Osteocyte (in vitro differentiated cells): ENCODE results near the gene PRSS1. TPM values are rescaled to one million over a fixed set of nuclear protein-coding genes. Genes with fewer than 3 reads are reported as not detected.

Experiments
- DNase-seq: peaks from one replicate; pipeline ENCODE4 v3.0.0; 2021; ENCODE audit warnings: mixed read lengths; ENCODE audit not compliant: unreplicated experiment; ENCODE audit errors: extremely low spot score
- H3K27ac Mint-ChIP-seq: one replicate; pipeline ENCODE4 v1.8.0; 2021; ENCODE audit warnings: mild to moderate bottlenecking, mixed read lengths; ENCODE audit not compliant: unreplicated experiment
- H3K27me3 Mint-ChIP-seq: one replicate; pipeline ENCODE4 v1.8.0; 2021; ENCODE audit warnings: mixed read lengths; ENCODE audit not compliant: unreplicated experiment
- H3K36me3 Mint-ChIP-seq: one replicate; pipeline ENCODE4 v1.8.0; 2021; ENCODE audit warnings: mixed read lengths; ENCODE audit not compliant: unreplicated experiment
- H3K4me1 Mint-ChIP-seq: one replicate; pipeline ENCODE4 v1.8.0; 2021; ENCODE audit warnings: mixed read lengths; ENCODE audit not compliant: unreplicated experiment
- H3K4me3 Mint-ChIP-seq: one replicate; pipeline ENCODE4 v1.8.0; 2021; ENCODE audit warnings: mild to moderate bottlenecking, moderate library complexity, mixed read lengths; ENCODE audit not compliant: unreplicated experiment
- H3K9me3 Mint-ChIP-seq: one replicate; pipeline ENCODE4 v1.8.0; 2021; ENCODE audit warnings: mixed read lengths; ENCODE audit not compliant: unreplicated experiment
- CTCF ChIP-seq: fragments of 200-600 bp; sonication (generic); IDR thresholded peaks from 2 replicates; pipeline ENCODE4 v1.5.0; 2021; ENCODE audit warnings: antibody characterized with exemption, mild to moderate bottlenecking, moderate library complexity
- total RNA-seq: library from RNA; stranded (reverse); gene quantifications from 2 replicates; pipeline ENCODE4 v1.2.1, GENCODE V29; 2021

Gene PRSS1
- total RNA-seq, 1 donor from 2014 or later, result not detected

- Mint-ChIP-seq H3K9me3 (no peaks in the 10 kb centered on the region), H3K4me3 (no peak overlapping the region), H3K36me3 (no peaks in the 10 kb centered on the region), H3K27ac (no peak overlapping the region), H3K27me3 (peaks cover 59% of the 10 kb centered on the region), H3K4me1 (peaks cover 7% of the 10 kb centered on the region)
- no peak for TF ChIP-seq CTCF
- no peak for DNase-seq
Observed at GRCh38 chr7:142792593-142792992, 43.3 kb downstream of the PRSS1 start.

GRCh38 chr7:142793156-142793555, 43.9 kb downstream of the PRSS1 start:
- Mint-ChIP-seq H3K36me3 (no peaks in the 10 kb centered on the region), H3K4me1 (peaks cover 10% of the 10 kb centered on the region), H3K9me3 (no peaks in the 10 kb centered on the region), H3K27ac (no peak overlapping the region), H3K4me3 (no peak overlapping the region), H3K27me3 (peaks cover 59% of the 10 kb centered on the region)
- no peak for DNase-seq
- TF ChIP-seq CTCF, result no peak

- no peak for DNase-seq
- no peak overlapping the region for H3K27ac Mint-ChIP-seq
- H3K36me3 Mint-ChIP-seq, result no peaks in the 10 kb centered on the region
- no peaks in the 10 kb centered on the region for H3K9me3 Mint-ChIP-seq
- peaks cover 10% of the 10 kb centered on the region for H3K4me1 Mint-ChIP-seq
- H3K4me3 Mint-ChIP-seq, result no peak overlapping the region
- H3K27me3 Mint-ChIP-seq, result peaks cover 75% of the 10 kb centered on the region
- TF ChIP-seq CTCF, result no peak
Observed at GRCh38 chr7:142795339-142795863, 46.1 kb downstream of the PRSS1 start.

- no peak overlapping the region for H3K27ac Mint-ChIP-seq
- peaks cover 72% of the 10 kb centered on the region for H3K27me3 Mint-ChIP-seq
- no peak for TF ChIP-seq CTCF
- H3K4me1 Mint-ChIP-seq, result peaks cover 10% of the 10 kb centered on the region
- no peaks in the 10 kb centered on the region for H3K9me3 Mint-ChIP-seq
- peak overlapping the region; percentile 12 for H3K4me3 Mint-ChIP-seq
- H3K36me3 Mint-ChIP-seq, result no peaks in the 10 kb centered on the region
- no peak for DNase-seq
Observed at GRCh38 chr7:142796001-142796500, 46.8 kb downstream of the PRSS1 start.

- Mint-ChIP-seq H3K4me3 (peak overlapping the region; percentile 12), H3K9me3 (no peaks in the 10 kb centered on the region), H3K27me3 (peaks cover 73% of the 10 kb centered on the region), H3K36me3 (no peaks in the 10 kb centered on the region), H3K27ac (no peak overlapping the region), H3K4me1 (peaks cover 10% of the 10 kb centered on the region)
- no peak for TF ChIP-seq CTCF
- DNase-seq, result no peak
Observed at GRCh38 chr7:142796501-142797390, 47.5 kb downstream of the PRSS1 start.
